Measurements from ENCODE around the gene PLXNA4.

The PLXNA4 gene

GRCh38 chr7:132090444-132090843, 485.8 kb downstream of the PLXNA4 start:
- no peak overlapping the region for H3K9ac ChIP-seq (ENCODE audit: low read length)
- H3K36me3 ChIP-seq (replicated peaks; ENCODE audit: low read depth, low read length) = no peaks in the 10 kb centered on the region
- H3K79me2 ChIP-seq (ENCODE audit: low read length) = no peaks in the 10 kb centered on the region
- no peaks in the 10 kb centered on the region for H4K20me1 ChIP-seq (ENCODE audit: insufficient read depth, low read length)
- no peak for TF ChIP-seq EZH2phosphoT487 (IDR thresholded peaks at IDR 0.05; ENCODE audit: low read depth)
- no peak for TF ChIP-seq CTCF (IDR thresholded peaks at IDR 0.05; ENCODE audit: low read depth, low read length)
- no peak overlapping the region for H2AFZ ChIP-seq (ENCODE audit: low read depth, low read length)
- no peaks in the 10 kb centered on the region for H3K4me1 ChIP-seq (ENCODE audit: low read length)
- no peak overlapping the region for H3K4me3 ChIP-seq (ENCODE audit: low read length)
- no peaks in the 10 kb centered on the region for H3K9me3 ChIP-seq (ENCODE audit: insufficient read depth, low read length)
- no peak overlapping the region for H3K27ac ChIP-seq (ENCODE audit: low read length)
- H3K27me3 ChIP-seq (ENCODE audit: low read depth, low read length) = peaks cover 36% of the 10 kb centered on the region; the same call in 1 of the 2 replicates
- H3K4me2 ChIP-seq (ENCODE audit: low read length) = no peak overlapping the region

- no peak overlapping the region for H3K27ac ChIP-seq (ENCODE audit: low read length)
- H3K9me3 ChIP-seq (ENCODE audit: insufficient read depth, low read length) = no peaks in the 10 kb centered on the region
- H3K27me3 ChIP-seq (ENCODE audit: low read depth, low read length) = peaks cover 32% of the 10 kb centered on the region; the same call in 1 of the 2 replicates
- TF ChIP-seq EZH2phosphoT487 (IDR thresholded peaks at IDR 0.05; ENCODE audit: low read depth) = no peak
- no peak for TF ChIP-seq CTCF (IDR thresholded peaks at IDR 0.05; ENCODE audit: low read depth, low read length)
- no peak overlapping the region for H3K4me3 ChIP-seq (ENCODE audit: low read length)
- H3K9ac ChIP-seq (ENCODE audit: low read length) = no peak overlapping the region
- no peak overlapping the region for H2AFZ ChIP-seq (ENCODE audit: low read depth, low read length)
- no peaks in the 10 kb centered on the region for H3K4me1 ChIP-seq (ENCODE audit: low read length)
- no peaks in the 10 kb centered on the region for H3K36me3 ChIP-seq (replicated peaks; ENCODE audit: low read depth, low read length)
- no peaks in the 10 kb centered on the region for H3K79me2 ChIP-seq (ENCODE audit: low read length)
- no peaks in the 10 kb centered on the region for H4K20me1 ChIP-seq (ENCODE audit: insufficient read depth, low read length)
- H3K4me2 ChIP-seq (ENCODE audit: low read length) = no peak overlapping the region
These were observed 486.9 kb downstream of the PLXNA4 start for GRCh38 chr7:132089356-132089755.

GRCh38 chr7:132087421-132087820, 488.8 kb downstream of the PLXNA4 start:
- H3K4me3 ChIP-seq (ENCODE audit: low read length) = no peak overlapping the region
- H4K20me1 ChIP-seq (ENCODE audit: insufficient read depth, low read length) = no peaks in the 10 kb centered on the region
- no peaks in the 10 kb centered on the region for H3K79me2 ChIP-seq (ENCODE audit: low read length)
- H3K9ac ChIP-seq (ENCODE audit: low read length) = no peak overlapping the region
- no peak overlapping the region for H3K4me2 ChIP-seq (ENCODE audit: low read length)
- H3K27ac ChIP-seq (ENCODE audit: low read length) = no peak overlapping the region
- H2AFZ ChIP-seq (ENCODE audit: low read depth, low read length) = no peak overlapping the region
- H3K36me3 ChIP-seq (replicated peaks; ENCODE audit: low read depth, low read length) = no peaks in the 10 kb centered on the region
- H3K27me3 ChIP-seq (ENCODE audit: low read depth, low read length) = peaks cover 29% of the 10 kb centered on the region; the same call in 1 of the 2 replicates
- H3K9me3 ChIP-seq (ENCODE audit: insufficient read depth, low read length) = no peaks in the 10 kb centered on the region
- no peaks in the 10 kb centered on the region for H3K4me1 ChIP-seq (ENCODE audit: low read length)
- TF ChIP-seq EZH2phosphoT487 (IDR thresholded peaks at IDR 0.05; ENCODE audit: low read depth) (no peak), CTCF (IDR thresholded peaks at IDR 0.05; ENCODE audit: low read depth, low read length) (no peak)

GRCh38 chr7:132084776-132085388, 491.4 kb downstream of the PLXNA4 start:
- TF ChIP-seq CTCF (IDR thresholded peaks at IDR 0.05; ENCODE audit: low read depth, low read length) (no peak), EZH2phosphoT487 (IDR thresholded peaks at IDR 0.05; ENCODE audit: low read depth) (no peak)
- Histone ChIP-seq H3K27me3 (ENCODE audit: low read depth, low read length) (peaks cover 30% of the 10 kb centered on the region), H4K20me1 (ENCODE audit: insufficient read depth, low read length) (no peaks in the 10 kb centered on the region), H2AFZ (ENCODE audit: low read depth, low read length) (no peak overlapping the region), H3K4me2 (ENCODE audit: low read length) (no peak overlapping the region), H3K9ac (ENCODE audit: low read length) (no peak overlapping the region), H3K36me3 (replicated peaks; ENCODE audit: low read depth, low read length) (no peaks in the 10 kb centered on the region), H3K79me2 (ENCODE audit: low read length) (no peaks in the 10 kb centered on the region), H3K4me1 (ENCODE audit: low read length) (no peaks in the 10 kb centered on the region), H3K9me3 (ENCODE audit: insufficient read depth, low read length) (no peaks in the 10 kb centered on the region), H3K27ac (ENCODE audit: low read length) (no peak overlapping the region), H3K4me3 (ENCODE audit: low read length) (no peak overlapping the region)
